Tibial artery (tissue), 4 donors: ENCODE results near the gene PSENEN.

Source experiments
- DNase-seq, 2 donors: peaks; one replicate each; pipeline ENCODE4 v3.0.0-alpha.2; 2019
- H3K27ac ChIP-seq, 2 donors: fragments of 200-600 bp; sonication (generic) in 1 of 2; 1 replicate in 1 of 2; 2 replicates in 1 of 2; pipeline ENCODE4 v1.5.1; 2018 to 2019; ENCODE audit warnings: mild to moderate bottlenecking in 1 of 2
- H3K27me3 ChIP-seq, 2 donors: fragments of 200-600 bp; sonication (generic) in 1 of 2; one replicate each; pipeline versions ENCODE4 v1.5.1 to v1.6.0; 2016 to 2019
- H3K36me3 ChIP-seq, 3 donors: fragments of 200-600 bp; sonication (generic) in 2 of 3; one replicate each; pipeline ENCODE4 v1.5.1; 2016 to 2019; ENCODE audit warnings: mild to moderate bottlenecking in 2 of 3
- H3K4me1 ChIP-seq, 4 donors: fragments of 200-600 bp; sonication (generic) in 2 of 4; 1 replicate in 3 of 4; 2 replicates in 1 of 4; pipeline ENCODE4 v1.5.1; 2016 to 2019
- H3K4me3 ChIP-seq, 2 donors: fragments of 200-600 bp; sonication (generic) in 1 of 2; 1 replicate in 1 of 2; 2 replicates in 1 of 2; pipeline ENCODE4 v1.5.1; 2018 to 2019; ENCODE audit warnings: mild to moderate bottlenecking in 2 of 2
- H3K9me3 ChIP-seq, 3 donors: fragments of 200-600 bp; sonication (generic) in 1 of 3; one replicate each; pipeline ENCODE4 v1.5.1; 2016 to 2019
- CTCF ChIP-seq, 2 experiments: fragments of 200-600 bp in 1 of 2; fragments of 450-650 bp in 1 of 2; IDR thresholded peaks; one replicate each; pipeline ENCODE4 v1.5.1; 2017 to 2019; ENCODE audit warnings: antibody characterized with exemption in 2 of 2, mild to moderate bottlenecking in 1 of 2, moderate library complexity in 1 of 2
- intact Hi-C: fragments of 100-400 bp; cut with DNase I; formaldehyde crosslinking; loops from one replicate; pipeline ENCODE4 v1.15.0; 2023; ENCODE audit warnings: low total_unique reads

PSENEN gene

GRCh38 chr19:35704218-35704617 lies 41.2 kb upstream of the PSENEN start, which contains the start of gene ZBTB32:
Gene ZBTB32 (plus strand): TSS chr19:35704558. CDS start chr19:35714627, 10,069 bp downstream.
- intact Hi-C loops, result no loop called here
- Histone ChIP-seq H3K4me1 (peaks cover 0 to 15% (median 11%) of the 10 kb centered on the region in 4 donors), H3K27me3 (peaks cover 0 to 8% of the 10 kb centered on the region in 2 donors), H3K9me3 (no peaks in the 10 kb centered on the region), H3K27ac (no peak within 1 kb of the TSS), H3K4me3 (no peak within 1 kb of the TSS), H3K36me3 (no peaks in the 10 kb centered on the region)
- TF ChIP-seq CTCF (IDR thresholded peaks at IDR 0.05), result no peak
- DNase-seq, result no peak

DNA sequence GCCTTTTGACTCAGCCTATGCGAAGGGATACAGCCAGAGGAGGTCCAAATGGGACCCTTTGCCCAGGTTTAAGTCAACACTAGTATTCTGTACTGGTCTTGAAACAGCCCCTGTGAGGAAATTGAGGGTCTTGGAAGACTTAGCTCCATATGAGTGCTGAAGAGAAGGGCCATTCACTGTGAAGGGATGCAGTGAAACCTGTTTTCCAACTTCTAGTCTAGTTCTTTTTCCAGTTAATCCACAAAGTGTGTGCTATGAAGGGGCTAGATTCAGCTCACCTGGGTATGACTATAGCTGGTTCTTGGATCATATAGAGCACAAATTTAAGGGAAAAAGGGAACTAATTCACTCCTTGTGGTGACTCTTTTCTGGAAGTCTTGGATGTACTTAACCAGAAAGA lies 37.1 kb upstream of the PSENEN start:
- Histone ChIP-seq H3K27me3 (peaks cover 0 to 8% of the 10 kb centered on the region in 2 donors), H3K4me1 (peaks cover 0 to under 1% (median 0%) of the 10 kb centered on the region in 4 donors), H3K27ac (no peak overlapping the region), H3K36me3 (no peaks in the 10 kb centered on the region), H3K4me3 (no peak overlapping the region), H3K9me3 (no peaks in the 10 kb centered on the region)
- TF ChIP-seq CTCF (IDR thresholded peaks at IDR 0.05), result no peak
- intact Hi-C loops, result no loop called here
- no peak for DNase-seq

- no peak for TF ChIP-seq CTCF (IDR thresholded peaks at IDR 0.05)
- DNase-seq, result no peak
- H3K9me3 ChIP-seq, result no peaks in the 10 kb centered on the region
- peaks cover 0 to 10% (median 7%) of the 10 kb centered on the region in 4 donors for H3K4me1 ChIP-seq
- no peaks in the 10 kb centered on the region for H3K36me3 ChIP-seq
- intact Hi-C loops, result loop anchor here (10.0 kb wide), 1 partner anchor 586 kb away; no protein-coding TSS in a partner anchor
- H3K27me3 ChIP-seq, result no peaks in the 10 kb centered on the region
- no peak overlapping the region for H3K4me3 ChIP-seq
- no peak overlapping the region for H3K27ac ChIP-seq
Observed at GRCh38 chr19:35710784-35711723, 34.4 kb upstream of the PSENEN start.

- no peak for DNase-seq
- Histone ChIP-seq H3K36me3 (no peaks in the 10 kb centered on the region), H3K4me3 (no peak overlapping the region)
Observed at GRCh38 chr19:35712567-35713505, 32.6 kb upstream of the PSENEN start.

More at GRCh38 chr19:35712567-35713505, 32.6 kb upstream of the PSENEN start:
- H3K27me3 ChIP-seq, result no peaks in the 10 kb centered on the region
- intact Hi-C loops, result loop anchor here (10.0 kb wide), 1 partner anchor 588 kb away; no protein-coding TSS in a partner anchor
- TF ChIP-seq CTCF (IDR thresholded peaks at IDR 0.05), result no peak
- no peaks in the 10 kb centered on the region for H3K9me3 ChIP-seq
- peaks cover 0 to 16% (median 9%) of the 10 kb centered on the region in 4 donors for H3K4me1 ChIP-seq
- no peak overlapping the region for H3K27ac ChIP-seq
